WERI-Rb-1 (cell line): ENCODE results near the gene CENPU.
"Not testable (repeated sequence)": the region's sequence is repeated elsewhere in the genome, so short reads cannot be mapped to it uniquely, and the experiment has no call there.

Experiments
- DNase-seq: peaks from one replicate; pipeline ENCODE4 v3.0.0-alpha.2; 2020
- H3K27ac ChIP-seq: fragments of 250-450 bp; sonication (Bioruptor Pico); 2 replicates; pipeline ENCODE4 v1.5.1; 2020; ENCODE audit warnings: mild to moderate bottlenecking, moderate library complexity
- H3K27me3 ChIP-seq: fragments of 250-450 bp; sonication (Bioruptor Pico); 2 replicates; pipeline ENCODE4 v1.5.1; 2021; ENCODE audit warnings: mild to moderate bottlenecking, low read depth, moderate library complexity; ENCODE audit not compliant: insufficient read depth, severe bottlenecking
- H3K36me3 ChIP-seq: fragments of 250-450 bp; sonication (Bioruptor Pico); 2 replicates; pipeline ENCODE4 v1.5.1; 2020; ENCODE audit warnings: mild to moderate bottlenecking, moderate library complexity
- H3K4me3 ChIP-seq: 2 replicates; pipeline ENCODE4 v1.5.1; 2011; ENCODE audit warnings: low read depth, mild to moderate bottlenecking, control low read depth, low read length
- H3K9me3 ChIP-seq: fragments of 250-450 bp; sonication (Bioruptor Pico); 2 replicates; pipeline ENCODE4 v1.5.1; 2021; ENCODE audit warnings: mild to moderate bottlenecking, moderate library complexity; ENCODE audit not compliant: severe bottlenecking
- CTCF ChIP-seq: IDR thresholded peaks from 2 replicates; pipeline ENCODE4 v1.5.1; 2011; ENCODE audit warnings: low read depth, mild to moderate bottlenecking, control low read depth, inconsistent platforms, low read length

CENPU gene

GRCh38 chr4:184740980-184741391 lies 7.1 kb upstream of the CENPU start:
- no peak overlapping the region for H3K27ac ChIP-seq
- H3K9me3 ChIP-seq, result peaks cover 24% of the 10 kb centered on the region
- no peaks in the 10 kb centered on the region for H3K36me3 ChIP-seq
- no peak overlapping the region for H3K4me3 ChIP-seq
- no peaks in the 10 kb centered on the region for H3K27me3 ChIP-seq
- TF ChIP-seq CTCF, result no peak
- no peak for DNase-seq

GRCh38 chr4:184739575-184739974 lies 5.7 kb upstream of the CENPU start:
- H3K4me3 ChIP-seq, DNase-seq, H3K36me3 ChIP-seq, H3K27ac ChIP-seq, H3K27me3 ChIP-seq: not testable (repeated sequence)
- peaks cover 24% of the 10 kb centered on the region for H3K9me3 ChIP-seq

GRCh38 chr4:184734758-184735157 lies 862 bp upstream of the CENPU start:
- Histone ChIP-seq H3K36me3 (peaks cover 27% of the 10 kb centered on the region), H3K9me3 (peaks cover 1% of the 10 kb centered on the region), H3K4me3 (peak overlapping the region; percentile 96), H3K27ac (peak overlapping the region; percentile 67), H3K27me3 (no peaks in the 10 kb centered on the region)
- TF ChIP-seq CTCF, result no peak
- DNase-seq, result no peak

- H3K36me3 ChIP-seq, result peaks cover 53% of the 10 kb centered on the region
- H3K27me3 ChIP-seq, result no peaks in the 10 kb centered on the region
- peak overlapping the region; percentile 96 for H3K4me3 ChIP-seq
- no peaks in the 10 kb centered on the region for H3K9me3 ChIP-seq
- peak overlapping the region; percentile 96 for H3K27ac ChIP-seq
- TF ChIP-seq CTCF, result no peak
- no peak for DNase-seq
These were observed 1.8 kb downstream of the CENPU start for GRCh38 chr4:184732126-184732525.

GRCh38 chr4:184731056-184731455 lies 2.8 kb downstream of the CENPU start:
- H3K36me3 ChIP-seq, result peaks cover 61% of the 10 kb centered on the region
- H3K27ac ChIP-seq, result no peak overlapping the region
- H3K9me3 ChIP-seq, result no peaks in the 10 kb centered on the region
- no peak for TF ChIP-seq CTCF
- no peaks in the 10 kb centered on the region for H3K27me3 ChIP-seq
- H3K4me3 ChIP-seq, result peak overlapping the region; percentile 17
- DNase-seq, result no peak

GRCh38 chr4:184729946-184730345 lies 4.0 kb downstream of the CENPU start:
- Histone ChIP-seq H3K9me3 (no peaks in the 10 kb centered on the region), H3K27ac (no peak overlapping the region; the same call in 1 of the 2 replicates), H3K36me3 (peaks cover 71% of the 10 kb centered on the region), H3K27me3 (no peaks in the 10 kb centered on the region), H3K4me3 (no peak overlapping the region)
- no peak for TF ChIP-seq CTCF
- DNase-seq, result peak; percentile 54
